Mononuclear cell (primary cell): Measurements from ENCODE around the gene ZNF688. TPM values are rescaled to one million over a fixed set of nuclear protein-coding genes. Genes with fewer than 3 reads are reported as not detected.
"Not testable (repeated sequence)": the region's sequence is repeated elsewhere in the genome, so short reads cannot be mapped to it uniquely, and the experiment has no call there.

Source experiments
- H3K27me3 ChIP-seq: 2 replicates; pipeline ENCODE4 v1.6.0; 2011; ENCODE audit warnings: low read length, control low read depth; ENCODE audit not compliant: insufficient read depth
- H3K4me1 ChIP-seq: 2 replicates; pipeline ENCODE4 v1.5.1; 2011; ENCODE audit warnings: mild to moderate bottlenecking, low read length, control low read depth; ENCODE audit not compliant: insufficient read depth
- H3K4me3 ChIP-seq: 2 replicates; pipeline ENCODE4 v1.5.1; 2011; ENCODE audit warnings: mild to moderate bottlenecking, low read length, moderate library complexity
- H3K9me3 ChIP-seq: 2 replicates; pipeline ENCODE4 v1.5.1; 2011; ENCODE audit warnings: low read depth, mild to moderate bottlenecking, control low read depth, low read length
- total RNA-seq: library from RNA; depleted of rRNA; stranded (reverse); fragments of >200 nt; gene quantifications from one replicate; pipeline ENCODE4 v1.2.3, GENCODE V29; 2012

Gene ZNF688
- total RNA-seq, 1 donor: 9.4 TPM

GRCh38 chr16:30524575-30525568, 46.6 kb downstream of the ZNF688 start:
- Histone ChIP-seq H3K27me3 (no peaks in the 10 kb centered on the region), H3K4me3 (no peak overlapping the region), H3K9me3 (no peaks in the 10 kb centered on the region), H3K4me1 (peaks cover 27% of the 10 kb centered on the region)

- Histone ChIP-seq H3K9me3 (no peaks in the 10 kb centered on the region), H3K4me1 (peaks cover 27% of the 10 kb centered on the region), H3K27me3 (no peaks in the 10 kb centered on the region), H3K4me3 (no peak overlapping the region)
These were observed 47.5 kb downstream of the ZNF688 start for GRCh38 chr16:30523768-30524574.

- H3K9me3 ChIP-seq: not testable (repeated sequence)
These were observed 48.6 kb downstream of the ZNF688 start for GRCh38 chr16:30522702-30523463.

GRCh38 chr16:30521873-30522641, 49.5 kb downstream of the ZNF688 start:
- H3K9me3 ChIP-seq: no peaks in the 10 kb centered on the region

More at GRCh38 chr16:30522702-30523463, 48.6 kb downstream of the ZNF688 start:
- not testable (repeated sequence) for H3K4me3 ChIP-seq, H3K27me3 ChIP-seq
- H3K4me1 ChIP-seq: peaks cover 16% of the 10 kb centered on the region

GRCh38 chr16:30521476-30521872, 50.0 kb downstream of the ZNF688 start:
- H3K4me1 ChIP-seq: peaks cover 10% of the 10 kb centered on the region
- no peaks in the 10 kb centered on the region for H3K9me3 ChIP-seq
- no peak overlapping the region for H3K4me3 ChIP-seq
- no peaks in the 10 kb centered on the region for H3K27me3 ChIP-seq

More at GRCh38 chr16:30521873-30522641, 49.5 kb downstream of the ZNF688 start:
- peaks cover 10% of the 10 kb centered on the region for H3K4me1 ChIP-seq
- H3K27me3 ChIP-seq: no peaks in the 10 kb centered on the region
- no peak overlapping the region for H3K4me3 ChIP-seq

Other genes with a start within 250 kb of the ZNF688 start
- gene CD2BP2, start 216.4 kb downstream of the ZNF688 start, total RNA-seq: 21.5 TPM
- gene TBC1D10B, start 201.2 kb downstream of the ZNF688 start, total RNA-seq: 12.0 TPM
- gene MYL11, start 196.9 kb downstream of the ZNF688 start, total RNA-seq: 2.1 TPM
- gene SEPTIN1, start 189.2 kb downstream of the ZNF688 start, total RNA-seq: 38.7 TPM
- 3.8 TPM for gene ZNF48, start 176.3 kb downstream of the ZNF688 start, total RNA-seq
- gene ZNF771, start 164.1 kb downstream of the ZNF688 start, total RNA-seq: 1.0 TPM
- 4.1 TPM for gene DCTPP1, start 141.7 kb downstream of the ZNF688 start, total RNA-seq
- gene SEPHS2, start 125.8 kb downstream of the ZNF688 start, total RNA-seq: 11.4 TPM
- gene ITGAL, start 99.0 kb downstream of the ZNF688 start, total RNA-seq: 150 TPM
- 5.7 TPM for gene ZNF768, start 45.1 kb downstream of the ZNF688 start, total RNA-seq
- 6.0 TPM for gene ZNF747, start 36.9 kb downstream of the ZNF688 start, total RNA-seq
- 10.5 TPM for gene ZNF764, start 13.3 kb downstream of the ZNF688 start, total RNA-seq
- 2.6 TPM for gene ZNF785, start 14.0 kb upstream of the ZNF688 start, total RNA-seq
- gene ZNF689, start 38.7 kb upstream of the ZNF688 start, total RNA-seq: 14.9 TPM
- 20.8 TPM for gene PRR14, start 79.2 kb upstream of the ZNF688 start, total RNA-seq
- 100 TPM for gene FBRS, start 86.7 kb upstream of the ZNF688 start, total RNA-seq
- 16.5 TPM for gene SRCAP, start 127.5 kb upstream of the ZNF688 start, total RNA-seq
- 15.7 TPM for gene PHKG2, start 176.7 kb upstream of the ZNF688 start, total RNA-seq
- 2.2 TPM for gene CFAP119, start 190.3 kb upstream of the ZNF688 start, total RNA-seq
- gene RNF40, start 190.6 kb upstream of the ZNF688 start, total RNA-seq: 44.1 TPM
- gene ZNF629, start 215.5 kb upstream of the ZNF688 start, total RNA-seq: 3.4 TPM